GM21825 (cell line): Measurements from ENCODE around the gene COPS7A.

Experiments used
- ATAC-seq: cut with Tn5 transposase; IDR thresholded peaks from one replicate; pipeline ENCODE4 v1.9.1; 2021; ENCODE audit warnings: mild to moderate bottlenecking, moderate library complexity; ENCODE audit not compliant: unreplicated experiment

The COPS7A gene

DNA sequence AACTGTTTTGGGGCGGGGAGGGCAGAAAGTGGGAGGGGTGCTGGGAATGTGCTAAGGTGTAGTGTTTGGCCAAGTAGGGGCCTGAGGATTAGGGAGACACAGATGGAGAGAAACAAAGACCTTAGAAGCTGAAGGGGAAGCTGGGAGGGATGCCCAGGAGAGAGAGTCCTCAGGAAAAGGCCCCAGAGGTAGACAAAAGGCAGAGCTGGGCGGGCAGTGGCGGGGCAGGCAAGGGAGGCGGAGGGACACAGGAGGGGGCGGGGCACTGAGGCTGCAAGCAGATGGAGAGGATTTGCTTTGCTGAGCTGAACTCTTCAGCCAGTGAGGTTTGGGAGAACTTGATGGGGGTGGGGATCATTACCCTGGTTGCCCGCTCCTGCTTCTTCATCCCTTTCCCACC, 45.1 kb downstream of the COPS7A start:
- no peak for ATAC-seq

DNA sequence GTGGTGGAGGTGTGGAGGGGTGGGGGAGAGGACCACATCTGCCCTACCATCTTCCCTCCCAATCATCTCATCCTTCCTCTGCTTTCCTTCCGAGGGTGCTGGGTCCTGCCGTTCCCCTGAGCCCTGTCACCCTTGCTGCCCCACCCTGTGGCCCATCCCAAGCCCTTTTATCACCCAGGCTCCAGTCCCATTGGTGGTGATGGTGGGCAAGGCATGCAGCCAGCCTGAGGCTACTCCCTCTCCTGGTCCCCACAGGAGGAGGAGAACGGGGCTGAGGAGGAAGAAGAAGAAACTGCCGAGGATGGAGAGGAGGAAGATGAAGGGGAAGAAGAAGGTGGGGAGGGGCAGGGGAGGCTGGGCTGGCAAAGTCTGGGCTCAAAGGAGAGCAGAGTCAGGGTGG, 45.8 kb downstream of the COPS7A start:
- ATAC-seq: no peak

GRCh38 chr12:6770094-6770493, 46.2 kb downstream of the COPS7A start:
- no peak for ATAC-seq

GRCh38 chr12:6770600-6770999, 46.8 kb downstream of the COPS7A start:
- ATAC-seq: no peak

- ATAC-seq: no peak
These were observed 47.2 kb downstream of the COPS7A start for GRCh38 chr12:6771091-6771495.

- no peak for ATAC-seq
These were observed 47.9 kb downstream of the COPS7A start for GRCh38 chr12:6771509-6772330.

GRCh38 chr12:6772331-6772695, 48.5 kb downstream of the COPS7A start, which contains the start of gene LAG3:
Gene LAG3, plus strand, starts transcription at chr12:6772520. Its CDS starts 333 bp downstream, at chr12:6772853.
- no peak for ATAC-seq

DNA sequence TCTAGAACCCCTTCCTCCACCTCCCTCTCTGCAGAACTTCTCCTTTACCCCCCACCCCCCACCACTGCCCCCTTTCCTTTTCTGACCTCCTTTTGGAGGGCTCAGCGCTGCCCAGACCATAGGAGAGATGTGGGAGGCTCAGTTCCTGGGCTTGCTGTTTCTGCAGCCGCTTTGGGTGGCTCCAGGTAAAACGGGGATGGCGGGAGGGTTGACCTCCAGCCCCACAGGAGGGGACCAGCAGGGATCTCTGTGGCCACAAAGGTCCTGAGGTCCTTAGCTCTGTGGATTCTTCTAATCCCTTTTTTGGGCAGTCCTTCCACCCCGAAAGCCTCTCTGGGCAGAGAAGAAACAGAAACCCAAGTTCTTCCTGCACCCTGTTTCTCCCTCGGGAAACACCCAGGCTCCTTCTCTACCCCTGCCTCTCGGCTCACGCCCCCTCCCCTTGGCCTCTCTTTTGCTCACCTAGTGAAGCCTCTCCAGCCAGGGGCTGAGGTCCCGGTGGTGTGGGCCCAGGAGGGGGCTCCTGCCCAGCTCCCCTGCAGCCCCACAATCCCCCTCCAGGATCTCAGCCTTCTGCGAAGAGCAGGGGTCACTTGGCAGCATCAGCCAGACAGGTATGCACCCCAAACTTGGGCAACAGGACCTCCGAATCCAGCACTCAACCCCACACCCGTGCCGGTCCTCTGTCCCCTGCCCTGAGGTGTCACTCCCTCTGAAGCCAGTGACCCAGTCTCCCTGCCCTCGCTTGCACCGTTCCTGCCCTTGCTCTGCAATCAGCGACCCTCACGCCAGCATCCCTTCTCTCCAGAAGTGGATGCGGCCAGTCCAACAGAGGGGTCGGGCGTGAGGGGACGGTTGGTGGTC, 49.1 kb downstream of the COPS7A start:
- ATAC-seq: no peak

DNA sequence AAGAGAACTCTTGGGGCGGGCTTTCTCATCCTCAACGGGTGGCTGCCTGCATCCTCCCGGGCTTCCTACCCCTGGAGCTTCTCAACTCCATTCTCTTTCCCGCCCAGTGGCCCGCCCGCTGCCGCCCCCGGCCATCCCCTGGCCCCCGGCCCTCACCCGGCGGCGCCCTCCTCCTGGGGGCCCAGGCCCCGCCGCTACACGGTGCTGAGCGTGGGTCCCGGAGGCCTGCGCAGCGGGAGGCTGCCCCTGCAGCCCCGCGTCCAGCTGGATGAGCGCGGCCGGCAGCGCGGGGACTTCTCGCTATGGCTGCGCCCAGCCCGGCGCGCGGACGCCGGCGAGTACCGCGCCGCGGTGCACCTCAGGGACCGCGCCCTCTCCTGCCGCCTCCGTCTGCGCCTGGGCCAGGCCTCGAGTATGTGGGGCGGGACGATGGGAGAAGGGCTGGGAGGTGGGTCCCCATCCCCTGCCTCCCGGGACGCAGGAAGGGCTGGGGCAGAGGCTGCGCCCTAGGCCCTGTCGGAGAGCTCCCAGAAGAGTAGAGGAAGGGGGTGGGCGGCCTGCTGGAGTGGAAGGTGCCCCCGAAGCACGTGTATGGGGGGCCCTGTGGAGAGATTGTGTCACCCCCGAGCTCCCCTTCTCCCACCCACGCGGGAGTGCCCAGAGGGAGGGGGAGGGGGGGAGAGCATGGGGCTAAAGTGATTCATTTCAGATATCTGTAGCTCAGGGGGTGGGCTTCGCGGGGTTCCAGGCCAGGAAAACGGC, 49.9 kb downstream of the COPS7A start:
- no peak for ATAC-seq

- ATAC-seq: no peak
These were observed 50.7 kb downstream of the COPS7A start for GRCh38 chr12:6774499-6775062.

DNA sequence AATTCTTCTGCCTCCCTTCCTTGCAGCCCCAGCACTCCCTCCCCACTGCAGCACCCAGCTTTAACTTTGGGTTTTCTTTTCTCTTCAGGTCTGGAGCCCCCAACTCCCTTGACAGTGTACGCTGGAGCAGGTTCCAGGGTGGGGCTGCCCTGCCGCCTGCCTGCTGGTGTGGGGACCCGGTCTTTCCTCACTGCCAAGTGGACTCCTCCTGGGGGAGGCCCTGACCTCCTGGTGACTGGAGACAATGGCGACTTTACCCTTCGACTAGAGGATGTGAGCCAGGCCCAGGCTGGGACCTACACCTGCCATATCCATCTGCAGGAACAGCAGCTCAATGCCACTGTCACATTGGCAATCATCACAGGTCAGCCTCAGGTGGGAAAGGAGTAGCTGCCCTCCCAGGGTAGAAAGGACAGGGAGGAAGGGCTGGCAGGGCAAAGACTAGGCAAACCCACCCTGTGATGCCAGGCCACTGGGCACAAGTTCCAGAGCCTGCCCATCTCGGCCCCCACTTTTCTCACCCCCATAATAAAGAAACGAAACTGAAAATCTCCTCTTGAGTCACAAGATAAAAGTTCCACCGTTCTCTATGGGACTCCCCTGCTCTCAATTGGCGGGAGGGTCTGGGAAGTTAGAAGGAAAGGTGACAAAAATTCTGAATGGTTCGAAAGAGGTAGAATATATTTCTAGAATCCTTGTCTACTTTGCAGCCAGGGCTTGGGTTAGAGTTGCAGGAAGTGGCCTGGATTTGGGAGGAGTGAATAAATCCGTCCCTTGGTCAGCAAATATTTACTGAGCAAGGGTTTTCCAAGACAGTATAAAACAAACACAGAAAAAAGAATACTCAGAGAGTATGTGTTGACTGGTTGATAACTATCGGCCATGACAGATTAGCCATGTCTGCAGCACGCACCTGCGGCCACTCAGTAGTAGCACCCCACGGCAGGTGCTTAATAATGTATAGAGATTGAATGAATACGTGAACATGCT, 51.6 kb downstream of the COPS7A start:
- no peak for ATAC-seq

- ATAC-seq: no peak
These were observed 53.5 kb downstream of the COPS7A start for GRCh38 chr12:6777386-6777785.

- ATAC-seq: no peak
These were observed 54.3 kb downstream of the COPS7A start for GRCh38 chr12:6778217-6778573.

DNA sequence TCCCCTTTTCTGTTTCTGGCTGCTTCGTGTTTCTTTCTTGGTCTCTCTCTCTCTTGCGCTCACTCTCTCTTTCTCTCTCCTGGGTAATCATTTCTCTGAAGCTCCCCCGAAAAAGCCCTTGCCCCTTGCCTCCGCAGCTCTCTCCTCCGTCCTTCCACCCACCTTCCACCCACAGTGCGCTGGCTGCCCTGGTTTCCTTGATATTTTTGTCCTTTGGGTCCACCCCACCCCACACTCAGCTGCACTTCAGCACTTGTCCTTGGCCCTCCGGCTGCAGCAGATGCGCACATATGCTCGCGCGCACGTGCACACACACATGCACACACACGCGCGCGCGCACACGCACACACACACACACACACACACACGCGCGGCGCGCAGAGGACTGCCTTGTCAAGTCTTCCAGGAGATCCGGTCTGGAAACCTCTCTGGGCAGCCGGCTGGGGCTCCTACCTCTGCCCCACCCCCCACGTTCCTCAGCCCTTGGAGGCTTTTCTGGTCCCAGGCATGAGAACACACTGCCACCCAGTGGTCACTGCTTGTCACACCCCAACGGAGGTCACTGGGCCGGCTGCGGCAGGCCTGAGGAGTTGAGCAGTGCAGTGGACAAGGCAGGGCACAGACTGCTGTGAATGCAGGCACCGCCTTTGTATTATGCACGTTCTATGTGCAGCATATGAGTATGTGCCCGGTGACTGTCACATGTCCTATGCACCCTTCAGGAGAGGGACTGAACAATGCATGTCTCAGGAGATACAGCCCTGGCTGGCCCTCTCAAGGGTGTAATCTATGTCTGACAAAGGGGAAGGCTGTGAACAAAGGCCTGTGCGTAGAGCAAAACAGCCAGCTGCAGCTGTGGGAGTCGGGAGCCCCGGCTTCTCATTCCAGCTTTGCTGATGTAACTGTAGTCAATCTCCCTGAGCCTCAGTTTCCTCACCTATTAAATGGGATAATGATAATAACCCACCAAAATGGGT, 55.0 kb downstream of the COPS7A start:
- peak; percentile 75 for ATAC-seq

DNA sequence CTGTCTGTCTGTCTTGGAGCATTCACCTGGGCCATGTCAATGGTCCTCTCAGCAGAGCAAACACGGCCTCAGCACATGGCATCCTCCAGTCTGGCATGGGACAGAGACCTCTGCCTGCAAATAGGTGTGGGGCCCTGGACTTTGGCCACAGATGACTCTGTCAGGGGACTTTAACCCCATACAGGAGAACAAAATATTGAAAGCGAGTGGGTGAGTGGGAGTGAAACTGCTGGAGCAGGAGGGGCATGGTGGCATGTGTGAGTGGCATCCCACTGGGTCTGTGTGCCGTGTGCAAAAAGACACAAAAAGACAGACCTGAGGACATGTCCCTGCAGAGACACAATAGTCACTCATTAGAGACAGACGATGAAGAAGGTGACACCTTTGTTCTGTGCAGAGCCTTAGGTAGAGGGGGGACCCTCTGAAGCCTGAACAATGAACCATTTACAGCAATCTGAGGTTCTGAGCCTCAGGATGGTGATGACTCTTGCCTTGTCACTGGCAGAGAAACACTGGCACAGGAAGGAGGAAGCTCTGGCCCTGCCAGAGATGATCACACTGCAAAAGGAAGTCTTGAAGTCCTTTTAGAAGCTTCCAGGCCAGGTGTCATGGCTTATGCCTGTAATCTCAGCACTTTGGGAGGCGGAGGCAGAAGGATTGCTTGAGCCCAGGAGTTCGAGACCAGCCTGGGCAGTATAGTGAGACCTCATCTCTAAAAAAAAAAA, 56.0 kb downstream of the COPS7A start:
- ATAC-seq: no peak

- no peak for ATAC-seq
These were observed 56.7 kb downstream of the COPS7A start for GRCh38 chr12:6780573-6780972.
